HG03175 (cell line): ENCODE data around the gene FGD6.
"Not testable (repeated sequence)": the region's sequence is repeated elsewhere in the genome, so short reads cannot be mapped to it uniquely, and the experiment has no call there.

Experiments
- ATAC-seq: cut with Tn5 transposase; IDR thresholded peaks from one replicate; pipeline ENCODE4 v1.9.1; 2021; ENCODE audit warnings: mild to moderate bottlenecking, moderate library complexity; ENCODE audit not compliant: unreplicated experiment

The FGD6 gene

DNA sequence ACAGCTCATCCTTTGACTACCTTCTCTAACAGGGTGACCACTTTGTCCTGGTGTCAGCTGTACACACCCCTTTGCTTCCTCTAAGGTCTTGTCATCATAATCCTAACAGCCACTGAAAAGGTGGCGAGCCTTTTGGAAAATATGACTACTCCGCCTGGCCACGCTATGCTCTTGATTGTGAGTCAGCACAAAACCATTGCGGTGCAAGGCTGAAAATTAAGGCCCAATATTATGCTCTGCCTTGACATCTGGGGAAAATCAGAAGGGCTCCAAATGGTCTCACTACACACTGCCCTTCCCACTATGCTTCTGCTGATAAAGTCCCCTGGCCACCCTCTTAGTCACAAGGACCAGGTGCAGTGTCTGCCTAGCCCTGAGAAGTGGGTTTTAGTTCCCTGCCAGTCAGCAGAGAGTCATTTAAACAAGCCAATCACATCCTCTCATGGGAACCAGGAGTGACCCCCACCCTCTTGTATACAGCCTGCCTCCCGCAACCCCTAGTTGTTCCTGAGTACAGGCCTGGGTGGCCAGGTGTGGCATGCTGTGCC, 34.3 kb downstream of the FGD6 start:
- ATAC-seq: no peak

- ATAC-seq: no peak
Observed at GRCh38 chr12:95181103-95181502, 36.2 kb downstream of the FGD6 start.

- ATAC-seq: no peak
Observed at GRCh38 chr12:95179011-95179410, 38.3 kb downstream of the FGD6 start.

DNA sequence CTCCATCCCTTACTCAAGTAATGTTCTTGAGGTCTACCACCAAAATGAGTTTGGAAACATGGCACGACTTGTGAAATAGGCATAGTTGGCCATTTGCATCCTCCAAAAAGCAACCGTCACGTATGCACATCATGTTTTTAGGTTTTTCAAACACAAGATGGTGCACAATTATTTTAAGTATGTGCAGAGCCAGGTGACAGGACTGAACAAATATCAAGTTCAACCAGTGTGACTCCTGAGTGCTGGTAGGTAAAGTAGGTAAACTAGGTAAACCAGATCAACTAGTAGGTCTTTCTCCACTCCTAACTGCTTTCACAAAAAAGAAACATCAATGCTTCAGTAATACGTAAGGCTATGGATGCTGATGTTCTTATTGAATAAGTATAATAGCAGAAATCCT, 39.1 kb downstream of the FGD6 start:
- no peak for ATAC-seq

DNA sequence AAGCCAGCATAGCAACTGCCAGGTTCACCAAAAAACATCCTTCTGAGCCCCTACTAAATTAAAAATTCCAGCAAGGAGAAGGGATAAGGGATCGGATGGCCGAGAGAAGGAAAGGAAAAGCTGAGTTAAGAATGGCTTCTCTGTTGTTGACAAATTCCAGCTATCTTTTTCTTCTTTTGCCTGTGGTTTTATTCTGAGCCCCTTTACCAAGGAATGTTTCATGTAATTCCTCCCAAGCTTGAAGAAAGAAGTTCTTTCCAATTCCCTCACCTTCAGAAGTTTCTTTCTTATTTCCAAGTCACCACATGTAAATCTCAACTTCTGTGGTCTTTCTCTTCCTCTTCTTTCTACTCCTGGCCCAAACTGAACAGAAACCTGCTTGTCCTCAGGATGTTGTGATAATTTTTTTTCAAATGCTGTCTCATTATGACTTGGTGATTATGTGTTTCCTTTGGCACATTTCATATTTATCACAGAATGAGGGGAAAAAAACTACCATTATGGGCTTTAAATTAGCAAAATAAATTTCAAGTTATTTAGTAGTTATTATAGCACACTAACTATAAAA, 40.0 kb downstream of the FGD6 start:
- ATAC-seq: no peak

GRCh38 chr12:95173392-95174251, 43.6 kb downstream of the FGD6 start:
- no peak for ATAC-seq

DNA sequence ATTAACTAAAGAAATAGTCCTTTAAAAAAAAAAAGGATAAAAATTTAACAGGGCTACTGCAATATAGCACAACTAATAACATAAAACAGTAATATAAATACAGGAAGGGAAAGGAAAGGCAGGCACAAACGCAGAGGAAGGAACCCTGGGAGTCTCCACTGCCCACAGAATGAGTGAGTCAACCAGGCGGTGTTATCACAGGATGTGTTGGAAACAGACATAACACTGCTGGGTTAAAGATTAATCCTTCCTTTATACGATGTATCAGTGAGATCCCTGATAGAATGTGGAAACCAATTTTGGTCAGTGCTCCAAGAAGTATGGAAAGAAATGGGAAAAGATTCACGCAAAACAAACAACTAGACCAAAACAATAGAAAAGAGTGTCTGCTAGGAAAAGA, 47.9 kb downstream of the FGD6 start:
- ATAC-seq: no peak

GRCh38 chr12:95168746-95169145, 48.5 kb downstream of the FGD6 start:
- ATAC-seq: no peak

- ATAC-seq: no peak
Observed at GRCh38 chr12:95164656-95165055, 52.6 kb downstream of the FGD6 start.

GRCh38 chr12:95158919-95159318, 58.3 kb downstream of the FGD6 start:
- no peak for ATAC-seq

DNA sequence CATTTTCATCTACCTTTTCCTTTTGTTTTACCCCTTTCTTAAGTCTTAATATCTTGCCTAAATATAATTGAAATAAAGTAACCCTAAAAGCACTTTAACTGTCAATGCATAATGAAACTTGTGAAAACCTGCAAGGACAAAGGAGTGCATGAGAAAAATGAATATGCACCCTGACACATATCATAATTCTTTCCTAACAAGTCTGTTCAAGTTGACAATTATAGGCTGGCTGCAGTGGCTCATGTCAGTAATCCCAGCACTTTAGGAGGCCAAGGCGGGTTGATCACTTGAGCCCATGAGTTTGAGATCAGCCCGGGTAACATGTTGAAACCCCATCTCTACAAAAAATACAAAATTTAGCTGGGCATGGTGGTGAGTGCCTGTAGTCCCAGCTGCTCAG, 65.4 kb downstream of the FGD6 start:
- no peak for ATAC-seq

DNA sequence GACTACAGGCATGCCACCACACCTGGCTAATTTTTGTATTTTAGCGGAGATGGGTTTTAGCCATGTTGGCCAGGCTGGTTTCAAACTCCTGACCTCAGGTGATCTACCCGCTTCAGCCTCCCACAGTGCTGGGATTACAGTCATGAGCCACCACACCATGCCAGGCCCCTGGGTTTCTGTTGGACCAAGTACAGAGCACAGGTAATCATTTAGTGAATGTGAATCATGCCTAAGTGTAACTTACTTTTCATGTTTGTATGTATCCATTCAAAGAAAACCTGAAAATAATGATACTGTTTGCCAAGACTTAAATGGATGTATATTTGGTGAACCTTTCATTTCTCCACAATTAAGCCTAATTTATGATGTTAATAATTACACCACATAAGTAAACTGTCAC, 65.9 kb downstream of the FGD6 start:
- no peak for ATAC-seq

DNA sequence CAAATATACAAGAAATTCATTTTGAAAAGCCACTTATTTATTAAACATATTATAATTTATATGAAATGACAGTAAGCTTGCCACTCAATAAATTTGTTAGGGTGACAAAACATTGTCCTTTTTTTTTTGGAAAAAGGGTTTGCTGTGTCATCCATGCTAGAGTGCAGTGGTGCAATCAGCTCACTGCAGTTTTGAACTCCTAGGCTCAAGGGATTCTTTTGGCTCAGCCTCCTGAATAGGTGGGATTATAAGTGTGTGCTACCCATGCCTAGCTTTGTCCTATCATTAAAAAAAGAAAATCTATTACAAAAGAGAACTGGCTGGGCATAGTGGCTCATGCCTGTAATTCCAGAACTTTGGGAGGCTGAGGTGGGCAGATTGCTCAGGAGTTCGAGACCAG, 66.8 kb downstream of the FGD6 start:
- ATAC-seq: no peak

GRCh38 chr12:95147866-95148265, 69.4 kb downstream of the FGD6 start:
- no peak for ATAC-seq

DNA sequence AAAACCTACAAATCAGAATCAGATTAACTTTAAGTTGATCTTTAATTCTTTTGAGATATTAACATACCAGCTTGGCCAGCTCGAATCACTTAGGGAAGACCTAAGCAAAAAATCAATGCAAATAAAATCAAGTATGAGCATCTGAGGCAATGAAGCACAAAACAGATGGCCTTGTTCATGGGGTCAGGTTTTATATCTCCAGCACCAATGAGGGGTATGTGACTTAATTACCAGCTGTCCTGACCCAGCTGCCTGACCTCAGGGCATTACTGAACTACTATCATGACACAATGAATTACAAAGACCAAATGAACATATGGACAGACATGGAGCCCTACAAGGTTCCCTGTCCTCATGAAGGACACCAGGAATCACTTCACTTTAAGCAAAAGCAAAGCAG, 70.5 kb downstream of the FGD6 start:
- no peak for ATAC-seq

DNA sequence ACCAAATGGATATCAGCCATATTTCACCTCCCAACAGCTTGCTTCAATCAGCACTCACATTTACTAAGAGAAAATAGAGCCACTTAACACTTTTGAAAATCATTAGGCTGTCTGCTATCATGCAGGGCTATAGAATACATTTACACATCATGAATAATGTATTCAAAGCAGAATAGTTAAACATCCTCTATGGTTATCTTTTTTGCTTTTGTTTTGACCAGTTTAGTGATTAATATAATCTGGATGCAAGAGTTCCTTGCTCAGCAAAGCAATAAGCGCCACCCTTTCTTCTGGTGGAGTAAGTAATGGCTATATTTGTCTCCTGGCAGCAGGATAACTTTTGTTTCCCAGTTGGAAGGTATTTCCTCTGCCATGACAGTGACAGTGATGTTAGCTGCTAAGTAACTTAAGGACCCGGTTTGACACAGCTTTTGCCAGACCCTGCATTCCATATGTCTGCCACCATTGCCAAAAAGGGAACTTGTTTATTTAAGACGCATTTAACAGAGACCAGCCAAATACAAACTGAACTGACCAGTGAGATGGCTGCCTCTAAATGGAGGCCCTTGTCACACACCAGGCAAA, 73.6 kb downstream of the FGD6 start:
- no peak for ATAC-seq

GRCh38 chr12:95142431-95143151, 74.7 kb downstream of the FGD6 start:
- ATAC-seq: no peak

GRCh38 chr12:95141310-95141709, 76.0 kb downstream of the FGD6 start:
- no peak for ATAC-seq

- ATAC-seq: not testable (repeated sequence)
Observed at GRCh38 chr12:95138031-95138430, 79.2 kb downstream of the FGD6 start.

GRCh38 chr12:95136598-95136997, 80.7 kb downstream of the FGD6 start:
- no peak for ATAC-seq

DNA sequence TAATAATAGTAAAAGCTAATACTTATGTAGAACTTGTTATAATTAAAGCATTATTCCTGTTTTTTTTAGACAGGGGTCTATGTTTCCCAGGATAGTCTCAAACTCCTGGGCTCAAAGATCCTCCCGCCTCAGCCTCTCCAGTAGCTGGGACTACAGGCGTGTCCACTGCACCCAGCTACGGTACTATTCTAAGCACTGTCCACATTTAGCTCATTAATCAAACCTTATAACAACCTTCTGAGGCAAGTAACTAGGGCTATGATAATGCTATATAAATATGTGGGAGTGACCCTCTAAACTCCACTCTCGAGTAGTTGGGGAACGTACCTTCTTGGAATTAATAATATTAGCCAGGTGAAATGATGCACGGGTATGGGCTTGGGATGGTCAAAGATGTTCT, 83.2 kb downstream of the FGD6 start:
- no peak for ATAC-seq
